Sigmoid colon (tissue), 4 donors: ENCODE data around the gene TFF2.

Source experiments
- EP300 ChIP-seq, 4 donors: sonication (generic); formaldehyde crosslinking; IDR thresholded peaks; one replicate each; pipeline ENCODE4 v1.6.1; 2017; ENCODE audit warnings: antibody characterized with exemption in 4 of 4
- POLR2A ChIP-seq, 2 donors: fragments of 450-650 bp; IDR thresholded peaks; one replicate each; pipeline ENCODE4 v1.6.1; 2016; ENCODE audit warnings: antibody characterized with exemption in 2 of 2, mild to moderate bottlenecking in 2 of 2, moderate library complexity in 2 of 2
- POLR2AphosphoS5 ChIP-seq, 4 donors: sonication (generic); formaldehyde crosslinking; IDR thresholded peaks; one replicate each; pipeline ENCODE4 v1.6.1; 2017; ENCODE audit warnings: antibody characterized with exemption in 4 of 4
- TF ChIP-seq, protein P1 (sequence below), 4 experiments: fragments of 450-650 bp in 3 of 4; fragments of 200-600 bp in 1 of 4; IDR thresholded peaks; one replicate each; pipeline ENCODE4 v1.5.1; 2016 to 2019; ENCODE audit warnings: antibody characterized with exemption in 4 of 4, mild to moderate bottlenecking in 3 of 4, moderate library complexity in 2 of 4

DNA sequence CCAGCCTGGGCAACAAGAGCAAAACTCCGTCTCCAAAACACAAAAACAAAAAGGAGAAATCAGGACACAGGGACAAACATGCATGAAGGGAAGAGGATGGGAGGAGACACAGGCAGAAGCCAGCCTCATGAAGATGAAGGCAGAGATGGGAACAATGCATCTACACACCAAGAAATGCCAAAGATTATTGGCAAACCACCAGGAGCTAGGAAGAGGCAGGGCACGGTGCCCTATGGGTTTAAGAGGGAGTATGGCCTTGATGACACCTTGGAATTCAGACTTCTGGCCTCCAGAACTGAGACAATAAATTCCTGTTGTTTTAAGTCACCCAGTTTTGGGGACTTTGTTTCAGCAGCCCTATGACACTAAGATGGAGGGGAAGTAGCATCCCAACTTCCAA, 39.9 kb upstream of the TFF2 start:
- TF ChIP-seq POLR2AphosphoS5 (IDR thresholded peaks at IDR 0.05) (no peak), POLR2A (IDR thresholded peaks at IDR 0.05) (no peak), EP300 (IDR thresholded peaks at IDR 0.05) (no peak)
- TF ChIP-seq, protein P1, sequence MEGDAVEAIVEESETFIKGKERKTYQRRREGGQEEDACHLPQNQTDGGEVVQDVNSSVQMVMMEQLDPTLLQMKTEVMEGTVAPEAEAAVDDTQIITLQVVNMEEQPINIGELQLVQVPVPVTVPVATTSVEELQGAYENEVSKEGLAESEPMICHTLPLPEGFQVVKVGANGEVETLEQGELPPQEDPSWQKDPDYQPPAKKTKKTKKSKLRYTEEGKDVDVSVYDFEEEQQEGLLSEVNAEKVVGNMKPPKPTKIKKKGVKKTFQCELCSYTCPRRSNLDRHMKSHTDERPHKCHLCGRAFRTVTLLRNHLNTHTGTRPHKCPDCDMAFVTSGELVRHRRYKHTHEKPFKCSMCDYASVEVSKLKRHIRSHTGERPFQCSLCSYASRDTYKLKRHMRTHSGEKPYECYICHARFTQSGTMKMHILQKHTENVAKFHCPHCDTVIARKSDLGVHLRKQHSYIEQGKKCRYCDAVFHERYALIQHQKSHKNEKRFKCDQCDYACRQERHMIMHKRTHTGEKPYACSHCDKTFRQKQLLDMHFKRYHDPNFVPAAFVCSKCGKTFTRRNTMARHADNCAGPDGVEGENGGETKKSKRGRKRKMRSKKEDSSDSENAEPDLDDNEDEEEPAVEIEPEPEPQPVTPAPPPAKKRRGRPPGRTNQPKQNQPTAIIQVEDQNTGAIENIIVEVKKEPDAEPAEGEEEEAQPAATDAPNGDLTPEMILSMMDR (IDR thresholded peaks at IDR 0.05) = no peak
